ENCODE measurements around the gene OR52I1. TPM values are rescaled to one million over a fixed set of nuclear protein-coding genes. Genes with fewer than 3 reads are reported as not detected.

The OR52I1 gene
- total RNA-seq, 1 donor from 2014 or later: not detected

DNA sequence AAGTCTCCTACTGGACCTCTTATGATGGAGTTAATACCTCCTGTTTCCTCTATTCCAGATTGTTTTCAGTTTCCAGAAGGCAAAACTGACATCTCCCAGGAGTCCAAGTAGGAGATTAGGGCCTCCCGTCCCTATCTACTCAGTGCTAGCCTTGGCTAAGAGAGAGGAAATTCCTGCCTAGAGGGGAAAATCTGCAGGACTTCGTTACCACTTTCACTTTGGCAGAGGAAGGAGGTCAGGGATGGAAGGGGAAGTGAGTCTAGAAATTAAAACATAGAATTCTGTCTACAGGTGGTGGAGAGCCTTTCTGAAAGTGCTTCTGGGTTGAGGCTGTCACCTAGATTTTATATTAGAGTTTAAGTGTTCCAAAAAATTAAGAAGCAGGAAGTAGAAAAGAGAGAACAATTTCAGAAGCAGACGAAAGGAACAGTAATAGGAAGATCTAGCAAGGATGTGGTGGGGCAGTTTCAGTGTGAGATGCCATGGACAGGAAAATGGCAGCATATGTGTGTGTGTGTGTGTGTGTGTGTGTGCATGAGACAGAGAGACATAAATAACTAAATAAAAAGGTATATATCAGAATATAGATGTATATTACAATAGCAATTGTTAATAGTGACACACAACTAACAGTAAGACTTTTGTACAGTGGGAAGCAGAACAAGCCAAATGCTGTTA is 16.6 kb downstream of the OR52I1 start:
- DNase-seq (ENCODE audit: low read depth, low spot score): no peak

GRCh38 chr11:4611986-4612385 is 18.1 kb downstream of the OR52I1 start:
- DNase-seq (ENCODE audit: low read depth, low spot score): no peak

- no peak for DNase-seq (ENCODE audit: low read depth, low spot score)
These were observed 22.1 kb downstream of the OR52I1 start for GRCh38 chr11:4615856-4616444.

DNA sequence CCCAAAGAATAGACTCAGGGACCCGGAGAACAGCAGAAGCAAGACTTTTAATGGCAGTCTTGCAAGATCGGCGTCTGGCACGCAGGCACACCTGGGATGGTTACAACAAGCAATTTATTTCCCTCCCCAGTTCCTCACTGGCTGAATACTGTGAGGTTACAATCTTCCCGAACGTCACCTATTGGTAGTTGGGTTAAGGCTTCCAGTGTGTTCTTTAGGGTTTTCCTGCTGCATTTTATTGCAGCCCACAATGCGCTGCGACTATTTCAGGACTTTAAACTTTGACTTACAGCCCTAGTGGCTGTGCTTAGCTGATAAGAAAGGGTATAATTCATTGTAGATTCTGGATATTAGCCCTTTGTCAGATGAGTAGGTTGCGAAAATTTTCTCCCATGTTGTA is 25.7 kb downstream of the OR52I1 start:
- DNase-seq (ENCODE audit: low read depth, low spot score): no peak

DNA sequence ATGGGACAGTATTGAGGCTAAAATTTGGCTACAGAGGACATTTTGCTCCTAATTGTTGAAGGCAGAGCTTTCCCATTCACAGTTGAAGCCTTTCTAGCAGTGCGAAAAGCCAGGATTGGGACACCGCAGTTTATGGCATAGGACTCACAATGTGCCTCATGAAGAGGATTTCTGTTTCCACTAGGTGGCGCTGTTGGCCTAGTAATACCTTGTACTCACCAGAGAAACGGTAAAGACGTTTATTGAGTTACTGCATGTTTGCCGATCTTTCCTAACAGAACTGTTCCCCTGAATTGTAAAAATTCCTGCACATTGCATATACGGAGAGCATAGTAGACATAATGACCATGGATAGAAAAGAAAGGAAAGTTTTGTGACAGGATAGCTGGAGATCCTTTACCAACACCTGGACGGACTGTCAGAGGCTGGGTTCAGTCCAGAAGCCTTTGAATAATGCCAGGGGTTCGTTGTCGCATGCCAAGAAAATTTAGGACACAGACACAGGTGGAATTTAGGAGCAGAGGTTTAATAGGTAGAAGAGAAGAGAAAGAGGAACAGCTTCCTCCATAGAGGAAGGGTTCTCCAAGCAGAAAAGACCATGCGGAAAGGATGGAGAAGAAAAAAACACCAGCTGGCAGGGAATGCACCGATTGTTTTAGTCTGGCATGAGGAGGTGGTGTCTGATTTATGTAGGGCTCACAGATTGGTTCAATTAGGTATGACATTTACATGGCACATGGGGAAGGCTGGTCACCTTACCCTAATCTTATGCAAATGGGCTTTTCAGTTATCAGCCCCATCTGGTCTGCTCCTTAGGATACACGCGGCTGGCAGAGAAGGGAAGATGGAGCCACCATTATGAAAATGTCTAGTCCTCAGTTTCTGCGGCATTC is 32.6 kb downstream of the OR52I1 start:
- DNase-seq (ENCODE audit: low read depth, low spot score): no peak

GRCh38 chr11:4636136-4636535 is 42.3 kb downstream of the OR52I1 start:
- DNase-seq (ENCODE audit: low read depth, low spot score): no peak

DNA sequence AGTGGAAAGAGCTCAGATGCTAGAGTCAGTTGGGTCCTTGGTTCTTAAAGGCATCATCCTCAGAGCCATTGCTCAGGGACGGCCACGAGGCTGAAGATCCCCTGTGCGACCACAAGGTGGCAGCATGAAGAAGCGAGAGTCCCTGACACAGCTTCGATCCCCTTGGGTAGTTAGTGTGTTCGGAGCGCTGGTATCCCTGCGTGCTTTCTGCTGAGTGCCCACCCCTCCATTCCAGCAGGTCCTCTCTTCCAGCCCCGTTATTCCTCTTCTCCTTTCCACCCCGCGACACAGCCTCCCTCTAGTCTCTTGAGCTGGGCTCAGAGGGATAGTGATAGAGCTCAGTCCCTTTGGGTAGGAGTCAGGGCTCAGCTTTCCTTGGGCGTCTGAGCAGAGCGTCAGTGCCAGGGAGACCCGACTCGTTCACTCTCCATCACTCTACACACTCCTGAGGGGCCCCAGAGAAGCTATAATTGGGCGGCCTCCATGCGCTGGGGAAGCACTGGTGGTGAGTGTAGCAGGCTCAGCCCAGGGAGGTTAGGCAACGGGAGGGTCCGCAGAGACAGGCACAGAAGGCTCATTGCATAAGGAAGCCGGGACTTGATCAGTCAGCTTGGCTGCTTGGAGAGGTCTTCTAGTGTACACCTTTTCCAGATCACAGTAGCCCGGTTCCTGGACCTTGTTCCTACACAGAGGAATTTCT is 43.3 kb downstream of the OR52I1 start, which contains the start of gene OR51D1:
OR51D1 (plus strand) TSS at position 516 of the 700 bp plus-strand sequence. CDS start 2,314 bp downstream, outside the sequence.
- peak; percentile 13 for DNase-seq (ENCODE audit: low read depth, low spot score)

GRCh38 chr11:4637662-4638047 is 43.8 kb downstream of the OR52I1 start:
- DNase-seq (ENCODE audit: low read depth, low spot score): no peak

- no peak for DNase-seq (ENCODE audit: low read depth, low spot score)
These were observed 46.1 kb downstream of the OR52I1 start for GRCh38 chr11:4639931-4640330.

GRCh38 chr11:4641501-4641900 is 47.7 kb downstream of the OR52I1 start:
- DNase-seq (ENCODE audit: low read depth, low spot score): no peak

DNA sequence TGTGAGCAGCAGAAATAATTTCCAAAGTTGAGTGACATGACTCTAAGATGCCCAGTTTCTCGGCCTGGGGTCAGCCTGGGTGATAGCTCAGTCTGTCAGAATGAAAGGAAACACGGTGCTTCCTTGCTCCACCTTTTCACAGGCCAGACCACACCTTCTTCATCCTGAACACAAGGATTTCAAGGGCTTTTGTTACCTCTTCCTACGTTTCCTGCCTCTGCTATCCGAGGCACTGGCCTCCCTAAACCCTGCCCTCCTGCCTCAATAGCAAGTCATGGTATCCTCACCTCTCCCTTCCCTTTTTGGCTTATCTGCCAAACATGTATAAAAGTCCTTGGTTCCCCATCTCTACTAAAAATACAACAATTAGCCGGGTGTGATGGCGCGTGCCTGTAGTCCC is 48.2 kb downstream of the OR52I1 start:
- no peak for DNase-seq (ENCODE audit: low read depth, low spot score)

DNA sequence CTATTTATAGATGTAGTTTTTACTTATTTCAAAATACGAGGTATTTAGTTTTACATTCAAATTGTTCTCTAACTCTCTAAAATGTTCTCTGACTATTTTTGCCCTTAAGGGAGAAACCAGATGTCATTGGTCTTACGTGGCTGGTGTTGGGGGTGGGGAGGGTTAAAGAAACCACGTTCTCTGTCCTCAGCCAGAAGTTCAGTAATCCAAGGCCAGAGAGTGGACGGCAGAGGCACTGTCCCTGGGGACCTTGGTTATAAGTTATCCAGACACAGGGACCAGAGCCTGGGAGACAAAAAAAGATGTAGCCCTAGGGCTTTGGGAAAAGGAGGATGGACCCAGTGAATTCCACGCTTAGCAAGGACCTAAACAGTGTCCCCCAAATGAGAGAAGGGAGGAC is 49.2 kb downstream of the OR52I1 start:
- no peak for DNase-seq (ENCODE audit: low read depth, low spot score)

- no peak for DNase-seq (ENCODE audit: low read depth, low spot score)
These were observed 49.8 kb downstream of the OR52I1 start, which contains the start of gene OR51E1 for GRCh38 chr11:4643682-4644081. OR51E1 (plus strand) TSS chr11:4643982; CDS start chr11:4652527, 8,545 bp downstream.

- DNase-seq (ENCODE audit: low read depth, low spot score): no peak
These were observed 50.4 kb downstream of the OR52I1 start for GRCh38 chr11:4644233-4644632.

Other genes with a start within 250 kb of the OR52I1 start
- gene OR52B4, start 225.7 kb upstream of the OR52I1 start, total RNA-seq: not detected in 2 replicates
- 31.5 and 44.2 TPM in 2 replicates for gene TRIM21, start 200.3 kb upstream of the OR52I1 start, total RNA-seq
- gene OR52K2, start 144.7 kb upstream of the OR52I1 start, total RNA-seq: not detected in 2 replicates
- gene OR52K1, start 111.4 kb upstream of the OR52I1 start, total RNA-seq: not detected in 2 replicates
- not detected in 2 replicates for gene OR52M1, start 48.8 kb upstream of the OR52I1 start, total RNA-seq
- gene OR52I2, start 12.3 kb upstream of the OR52I1 start, total RNA-seq: not detected in 2 replicates
- gene TRIM68, start 14.2 kb downstream of the OR52I1 start, total RNA-seq: 10.4 and 13.5 TPM in 2 replicates
- not detected in 2 replicates for gene OR51D1, start 43.4 kb downstream of the OR52I1 start, total RNA-seq
- not detected in 2 replicates for gene OR51E1, start 49.9 kb downstream of the OR52I1 start, total RNA-seq
- gene OR51E2, start 103.8 kb downstream of the OR52I1 start, total RNA-seq: not detected in 2 replicates
- gene MMP26, start 110.7 kb downstream of the OR52I1 start, total RNA-seq: not detected in 2 replicates
- gene OR51F1, start 175.9 kb downstream of the OR52I1 start, total RNA-seq: not detected in 2 replicates
- gene OR52R1, start 210.3 kb downstream of the OR52I1 start, total RNA-seq: not detected in 2 replicates
- gene OR51F2, start 227.3 kb downstream of the OR52I1 start, total RNA-seq: not detected in 2 replicates

All from pulmonary artery endothelial cell (primary cell).